Astrocyte (in vitro differentiated cells and primary cell): ENCODE data around the gene UBR4. TPM values are rescaled to one million over a fixed set of nuclear protein-coding genes. Genes with fewer than 3 reads are reported as not detected.

Experiments used
- DNase-seq: peaks from one replicate; pipeline ENCODE4 v3.0.0-alpha.2; 2010; ENCODE audit warnings: low read depth
- FAIRE-seq: peaks from 2 replicates; lab custom pipeline; 2011; peaks lifted over from hg19 to GRCh38; lab: Jason Lieb, UNC
- H2AFZ ChIP-seq: 2 replicates; pipeline ENCODE4 v1.6.0; 2012; ENCODE audit warnings: low read depth, low read length, inconsistent platforms
- H3K27ac ChIP-seq: 2 replicates; pipeline ENCODE4 v1.5.1; 2011; ENCODE audit warnings: low read depth, low read length, inconsistent platforms
- H3K27me3 ChIP-seq: 2 replicates; pipeline ENCODE4 v1.6.0; 2011; ENCODE audit warnings: low read length, inconsistent platforms; ENCODE audit not compliant: insufficient read depth
- H3K36me3 ChIP-seq: 2 replicates; pipeline ENCODE4 v1.5.1; 2011; ENCODE audit warnings: low read length, inconsistent platforms; ENCODE audit not compliant: insufficient read depth
- H3K4me1 ChIP-seq: 2 replicates; pipeline ENCODE4 v1.5.1; 2011; ENCODE audit warnings: low read length, inconsistent platforms; ENCODE audit not compliant: insufficient read depth
- H3K4me2 ChIP-seq: 2 replicates; pipeline ENCODE4 v1.6.0; 2012; ENCODE audit warnings: low read length, inconsistent platforms
- H3K4me3 ChIP-seq: 2 replicates; pipeline ENCODE4 v1.5.1; 2011; ENCODE audit warnings: low read depth, mild to moderate bottlenecking, low read length, inconsistent platforms; ENCODE audit not compliant: insufficient read depth
- H3K79me2 ChIP-seq: 2 replicates; pipeline ENCODE4 v1.6.0; 2012; ENCODE audit warnings: mild to moderate bottlenecking, low read length, inconsistent platforms; ENCODE audit not compliant: insufficient read depth
- H3K9ac ChIP-seq: 2 replicates; pipeline ENCODE4 v1.6.0; 2012; ENCODE audit warnings: mild to moderate bottlenecking, low read length, inconsistent platforms
- H3K9me3 ChIP-seq: 2 replicates; pipeline ENCODE4 v1.5.1; 2012; ENCODE audit warnings: low read depth, mild to moderate bottlenecking, low read length, inconsistent platforms; ENCODE audit not compliant: insufficient read depth
- H4K20me1 ChIP-seq: 2 replicates; pipeline ENCODE4 v1.6.0; 2012; ENCODE audit warnings: low read length, inconsistent platforms; ENCODE audit not compliant: insufficient read depth
- H3K27ac Mint-ChIP-seq: one replicate; pipeline ENCODE4 v1.8.0; 2021; ENCODE audit warnings: mild to moderate bottlenecking, mixed read lengths; ENCODE audit not compliant: unreplicated experiment
- H3K27me3 Mint-ChIP-seq: one replicate; pipeline ENCODE4 v1.8.0; 2021; ENCODE audit warnings: low read depth, mixed read lengths; ENCODE audit not compliant: unreplicated experiment
- H3K36me3 Mint-ChIP-seq: one replicate; pipeline ENCODE4 v1.8.0; 2021; ENCODE audit warnings: low read depth, mixed read lengths; ENCODE audit not compliant: unreplicated experiment
- H3K4me1 Mint-ChIP-seq: one replicate; pipeline ENCODE4 v1.8.0; 2021; ENCODE audit warnings: low read depth, mixed read lengths; ENCODE audit not compliant: unreplicated experiment
- H3K4me3 Mint-ChIP-seq: one replicate; pipeline ENCODE4 v1.8.0; 2021; ENCODE audit warnings: mild to moderate bottlenecking, moderate library complexity, mixed read lengths; ENCODE audit not compliant: unreplicated experiment
- H3K9me3 Mint-ChIP-seq: one replicate; pipeline ENCODE4 v1.8.0; 2021; ENCODE audit warnings: mild to moderate bottlenecking, mixed read lengths; ENCODE audit not compliant: unreplicated experiment
- EZH2 ChIP-seq: IDR thresholded peaks from 2 replicates; pipeline ENCODE4 v1.6.1; 2012; ENCODE audit warnings: mild to moderate bottlenecking, low read length, inconsistent platforms; ENCODE audit not compliant: insufficient read depth
- total RNA-seq: library from RNA; stranded (reverse); gene quantifications from 2 replicates; pipeline ENCODE4 v1.2.1, GENCODE V29; 2021
- TF ChIP-seq, protein P1 (sequence below): IDR thresholded peaks from 2 replicates; pipeline ENCODE4 v1.5.1; 2011; ENCODE audit warnings: low read depth, mild to moderate bottlenecking, inconsistent platforms, low read length, moderate library complexity; ENCODE audit not compliant: insufficient read depth

Gene UBR4
- total RNA-seq, 1 donor from 2014 or later: 153 TPM

- Histone ChIP-seq H3K9ac (no peak overlapping the region), H4K20me1 (peaks cover 33% of the 10 kb centered on the region), H3K4me3 (no peak overlapping the region), H3K27me3 (no peaks in the 10 kb centered on the region), H3K9me3 (no peaks in the 10 kb centered on the region), H3K79me2 (no peaks in the 10 kb centered on the region), H2AFZ (no peak overlapping the region), H3K36me3 (peaks cover 92% of the 10 kb centered on the region), H3K4me2 (no peak overlapping the region), H3K4me1 (no peaks in the 10 kb centered on the region), H3K27ac (no peak overlapping the region)
- H3K36me3 Mint-ChIP-seq: peaks cover 50% of the 10 kb centered on the region
- DNase-seq (no peak), FAIRE-seq (no peak)
- no peak overlapping the region for H3K27ac Mint-ChIP-seq
- peaks cover 6% of the 10 kb centered on the region for H3K4me1 Mint-ChIP-seq
- H3K4me3 Mint-ChIP-seq: no peak overlapping the region
- no peaks in the 10 kb centered on the region for H3K27me3 Mint-ChIP-seq
- TF ChIP-seq EZH2: no peak
- TF ChIP-seq, protein P1, sequence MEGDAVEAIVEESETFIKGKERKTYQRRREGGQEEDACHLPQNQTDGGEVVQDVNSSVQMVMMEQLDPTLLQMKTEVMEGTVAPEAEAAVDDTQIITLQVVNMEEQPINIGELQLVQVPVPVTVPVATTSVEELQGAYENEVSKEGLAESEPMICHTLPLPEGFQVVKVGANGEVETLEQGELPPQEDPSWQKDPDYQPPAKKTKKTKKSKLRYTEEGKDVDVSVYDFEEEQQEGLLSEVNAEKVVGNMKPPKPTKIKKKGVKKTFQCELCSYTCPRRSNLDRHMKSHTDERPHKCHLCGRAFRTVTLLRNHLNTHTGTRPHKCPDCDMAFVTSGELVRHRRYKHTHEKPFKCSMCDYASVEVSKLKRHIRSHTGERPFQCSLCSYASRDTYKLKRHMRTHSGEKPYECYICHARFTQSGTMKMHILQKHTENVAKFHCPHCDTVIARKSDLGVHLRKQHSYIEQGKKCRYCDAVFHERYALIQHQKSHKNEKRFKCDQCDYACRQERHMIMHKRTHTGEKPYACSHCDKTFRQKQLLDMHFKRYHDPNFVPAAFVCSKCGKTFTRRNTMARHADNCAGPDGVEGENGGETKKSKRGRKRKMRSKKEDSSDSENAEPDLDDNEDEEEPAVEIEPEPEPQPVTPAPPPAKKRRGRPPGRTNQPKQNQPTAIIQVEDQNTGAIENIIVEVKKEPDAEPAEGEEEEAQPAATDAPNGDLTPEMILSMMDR: no peak
- no peaks in the 10 kb centered on the region for H3K9me3 Mint-ChIP-seq
Measured at GRCh38 chr1:19124273-19124672, 85.8 kb downstream of the UBR4 start.

DNA sequence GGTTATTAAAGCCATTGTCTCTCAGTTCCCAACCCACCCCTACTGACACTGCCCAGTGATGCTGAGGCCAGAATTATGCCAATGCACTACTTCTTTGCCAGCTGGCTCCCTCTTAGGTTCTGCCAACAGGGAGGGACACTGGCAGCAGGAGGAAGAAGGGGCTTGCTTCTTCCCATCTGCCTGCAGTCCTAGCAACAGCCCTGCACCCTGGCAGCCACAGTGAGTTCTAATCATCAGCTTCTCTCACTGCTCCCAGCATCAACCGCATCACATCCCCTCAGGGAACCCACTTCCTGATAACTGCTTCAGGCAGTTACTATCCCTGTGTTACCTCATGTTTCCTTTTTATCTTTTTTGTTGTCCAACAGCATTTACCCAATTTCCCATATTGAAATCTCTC lies 86.2 kb downstream of the UBR4 start:
- DNase-seq: no peak
- Histone ChIP-seq H3K27me3 (no peaks in the 10 kb centered on the region), H2AFZ (no peak overlapping the region), H3K9ac (no peak overlapping the region), H3K27ac (no peak overlapping the region), H3K9me3 (no peaks in the 10 kb centered on the region), H3K4me2 (no peak overlapping the region), H3K4me1 (no peaks in the 10 kb centered on the region), H3K79me2 (no peaks in the 10 kb centered on the region), H4K20me1 (peaks cover 33% of the 10 kb centered on the region), H3K4me3 (no peak overlapping the region), H3K36me3 (peaks cover 93% of the 10 kb centered on the region)
- Mint-ChIP-seq H3K4me3 (no peak overlapping the region), H3K27ac (no peak overlapping the region), H3K36me3 (peaks cover 50% of the 10 kb centered on the region), H3K4me1 (peaks cover 6% of the 10 kb centered on the region), H3K9me3 (no peaks in the 10 kb centered on the region), H3K27me3 (no peaks in the 10 kb centered on the region)
- no peak for FAIRE-seq
- TF ChIP-seq EZH2: no peak

- Histone ChIP-seq H3K4me3 (no peak overlapping the region), H2AFZ (no peak overlapping the region), H3K79me2 (no peaks in the 10 kb centered on the region), H3K9ac (no peak overlapping the region), H3K27ac (no peak overlapping the region), H3K36me3 (peaks cover 91% of the 10 kb centered on the region), H3K27me3 (no peaks in the 10 kb centered on the region), H4K20me1 (peaks cover 33% of the 10 kb centered on the region), H3K4me2 (no peak overlapping the region), H3K9me3 (no peaks in the 10 kb centered on the region), H3K4me1 (no peaks in the 10 kb centered on the region)
- no peak overlapping the region for H3K4me3 Mint-ChIP-seq
- peaks cover 6% of the 10 kb centered on the region for H3K4me1 Mint-ChIP-seq
- no peaks in the 10 kb centered on the region for H3K9me3 Mint-ChIP-seq
- DNase-seq: peak; percentile 6
- H3K36me3 Mint-ChIP-seq: peaks cover 48% of the 10 kb centered on the region
- no peak overlapping the region for H3K27ac Mint-ChIP-seq
- no peak for FAIRE-seq
- no peaks in the 10 kb centered on the region for H3K27me3 Mint-ChIP-seq
- no peak for TF ChIP-seq EZH2
- TF ChIP-seq, protein P1: no peak
Measured at GRCh38 chr1:19122668-19123067, 87.4 kb downstream of the UBR4 start.
